M059J (cell line): ENCODE data around the gene NGRN. TPM values are rescaled to one million over a fixed set of nuclear protein-coding genes. Genes with fewer than 3 reads are reported as not detected.
"Not testable (repeated sequence)": the region's sequence is repeated elsewhere in the genome, so short reads cannot be mapped to it uniquely, and the experiment has no call there.

Source experiments
- DNase-seq: peaks from one replicate; pipeline ENCODE4 v3.0.0-alpha.2; 2012; ENCODE audit warnings: low read depth
- total RNA-seq: library from RNA; depleted of rRNA; stranded (reverse); fragments of >200 nt; shearing (Covaris generic); gene quantifications from 2 replicates; pipeline ENCODE4 v1.2.3, GENCODE V29; 2014

The NGRN gene
- total RNA-seq, 1 experiment from 2014 or later, result 101 TPM

DNA sequence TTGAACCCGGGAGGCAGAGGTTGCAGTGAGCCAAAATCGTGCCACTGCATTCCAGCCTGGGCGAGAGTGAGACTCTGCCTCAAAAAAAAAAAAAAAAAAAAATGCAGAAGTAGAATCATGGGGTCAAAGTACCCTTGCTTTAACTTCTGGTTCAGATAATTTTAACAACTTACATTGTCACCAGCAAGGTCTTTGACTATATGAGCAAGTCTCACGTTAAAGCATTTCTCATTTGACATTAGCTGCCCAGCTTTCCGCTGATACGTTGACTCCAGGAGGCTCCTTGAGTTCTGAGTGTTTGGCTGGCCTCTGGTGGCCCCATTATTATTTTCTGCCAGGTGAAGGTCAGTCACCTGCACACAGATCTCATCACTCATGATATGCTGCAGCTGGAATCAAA is 16.2 kb downstream of the NGRN start:
- not testable (repeated sequence) for DNase-seq

- DNase-seq, result peak; percentile 60
Observed at GRCh38 chr15:90286678-90287077, 21.2 kb downstream of the NGRN start.

DNA sequence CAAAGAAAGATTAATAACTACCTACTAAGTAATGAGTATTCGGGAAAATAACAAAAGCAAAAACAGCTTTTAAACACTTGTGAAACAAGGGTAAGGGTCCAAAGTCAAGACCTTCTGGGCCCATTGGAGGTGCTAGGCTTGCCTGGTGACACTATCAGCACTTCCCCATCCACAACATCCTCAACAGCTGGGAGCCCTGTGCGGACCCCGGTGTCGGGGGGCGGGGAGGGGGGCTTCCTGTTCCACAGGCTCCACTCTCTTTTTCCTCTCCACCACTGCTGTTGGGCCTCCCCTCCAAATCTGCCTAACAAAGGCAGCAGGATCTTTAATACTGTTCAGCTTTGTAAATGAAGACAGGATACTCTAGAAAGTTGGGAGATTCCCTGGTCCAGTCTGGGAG is 21.6 kb downstream of the NGRN start:
- no peak for DNase-seq

DNA sequence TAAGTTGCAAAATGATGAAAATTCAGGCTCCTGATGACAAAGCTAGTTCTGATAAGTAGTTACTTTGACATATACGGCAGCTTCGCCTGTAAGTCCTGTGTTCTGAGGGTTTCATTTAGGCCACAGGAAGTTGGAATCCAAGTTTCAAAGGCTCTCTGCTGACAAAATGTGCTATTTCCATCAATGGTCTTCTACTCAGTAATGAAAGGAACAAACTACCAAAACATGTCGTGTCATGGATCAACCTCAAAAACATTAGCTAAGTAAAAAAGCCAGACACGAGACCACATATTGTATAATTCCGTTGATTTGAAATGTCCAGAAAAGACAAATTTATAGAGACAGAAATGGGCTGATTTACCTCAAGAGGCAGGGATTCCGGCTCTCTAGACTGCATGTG is 22.5 kb downstream of the NGRN start:
- no peak for DNase-seq

- DNase-seq, result peak; percentile 44
Observed at GRCh38 chr15:90291679-90292356, 26.3 kb downstream of the NGRN start.

GRCh38 chr15:90293040-90293810 is 27.8 kb downstream of the NGRN start:
- DNase-seq, result peak; percentile 71

DNA sequence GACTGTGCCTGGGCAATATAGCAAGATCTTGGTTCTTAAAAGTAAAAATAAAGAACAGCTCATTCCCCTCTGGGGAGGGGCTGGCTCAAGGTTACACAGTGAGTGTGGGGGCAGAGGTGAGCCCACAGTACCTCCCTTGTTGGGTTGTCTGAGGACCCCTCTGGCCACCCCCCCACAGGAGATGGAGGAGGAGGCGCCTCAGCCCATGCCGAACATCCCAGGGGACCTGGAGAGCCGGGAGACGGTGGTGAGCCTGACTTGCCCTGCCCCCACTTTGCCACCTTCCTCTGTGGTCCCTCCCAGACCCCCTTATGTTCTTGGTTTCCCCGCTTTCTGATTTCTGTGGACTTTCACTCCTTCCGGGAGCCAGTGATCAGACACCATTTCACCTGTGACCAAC is 28.7 kb downstream of the NGRN start:
- DNase-seq, result no peak

- DNase-seq, result no peak
Observed at GRCh38 chr15:90294601-90295269, 29.3 kb downstream of the NGRN start.

DNA sequence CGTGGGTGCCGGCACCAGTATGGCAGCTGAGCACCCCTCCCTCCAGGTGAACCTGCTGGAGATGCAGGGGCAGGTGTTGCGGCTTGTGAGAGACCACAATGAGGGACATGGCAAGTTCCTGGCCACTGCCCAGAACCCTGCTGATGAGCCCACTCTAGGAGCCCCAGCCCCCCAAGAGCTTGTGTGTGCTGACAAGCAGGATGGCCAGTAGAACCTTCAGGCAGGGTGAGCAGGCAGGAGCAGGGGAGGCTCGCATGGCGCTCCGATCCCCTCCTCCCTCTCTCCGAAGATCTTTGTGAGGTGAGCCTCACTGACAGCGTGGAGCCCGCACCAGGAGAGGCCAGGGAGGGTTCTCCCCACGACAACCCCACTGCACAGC is 29.8 kb downstream of the NGRN start:
- DNase-seq, result no peak

DNA sequence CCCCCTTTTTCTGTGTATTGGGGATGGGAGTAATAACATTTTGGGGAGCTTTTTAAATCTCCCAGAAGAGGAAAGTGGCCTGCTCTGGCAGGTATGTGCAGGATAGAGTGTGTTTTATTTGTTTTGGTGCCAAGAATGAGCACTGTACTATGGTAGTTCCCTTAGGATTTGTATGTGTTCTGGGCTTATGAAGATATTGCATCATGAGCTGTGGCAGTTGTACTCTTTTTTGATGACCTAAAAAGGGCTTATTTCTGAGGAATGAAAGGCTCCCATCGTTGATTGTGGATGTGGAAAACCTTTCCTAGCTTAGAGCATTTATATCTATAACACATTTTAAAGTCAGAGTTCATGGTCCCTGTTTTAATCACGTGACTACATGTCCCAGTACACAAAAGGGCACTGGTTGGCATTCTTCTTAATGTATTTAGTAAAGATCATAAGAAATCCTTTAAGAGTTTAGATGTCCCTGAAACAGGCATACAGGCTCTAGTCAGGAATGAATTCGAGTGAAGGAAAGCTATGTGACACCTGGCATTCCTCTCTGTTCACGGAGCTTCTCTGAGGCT is 30.9 kb downstream of the NGRN start:
- DNase-seq, result not testable (repeated sequence)

DNA sequence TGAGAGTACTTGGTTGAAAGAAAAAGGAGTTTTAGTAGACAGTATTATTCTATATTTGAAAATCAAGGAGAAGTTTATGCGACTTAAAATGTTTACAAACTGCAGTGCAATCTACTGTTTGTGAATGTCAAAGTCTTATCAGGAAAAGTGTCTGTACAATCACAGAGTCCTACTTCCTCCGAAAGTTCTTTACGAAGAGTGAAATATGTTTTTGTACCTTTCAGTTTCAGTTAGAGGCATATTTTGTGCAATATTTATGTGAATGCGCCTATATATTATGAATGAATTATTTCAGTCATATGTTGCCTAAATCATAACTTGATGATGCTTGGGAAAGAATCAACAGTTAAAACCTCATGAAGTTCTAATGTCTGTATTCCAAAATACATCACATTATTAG is 31.5 kb downstream of the NGRN start:
- no peak for DNase-seq

DNA sequence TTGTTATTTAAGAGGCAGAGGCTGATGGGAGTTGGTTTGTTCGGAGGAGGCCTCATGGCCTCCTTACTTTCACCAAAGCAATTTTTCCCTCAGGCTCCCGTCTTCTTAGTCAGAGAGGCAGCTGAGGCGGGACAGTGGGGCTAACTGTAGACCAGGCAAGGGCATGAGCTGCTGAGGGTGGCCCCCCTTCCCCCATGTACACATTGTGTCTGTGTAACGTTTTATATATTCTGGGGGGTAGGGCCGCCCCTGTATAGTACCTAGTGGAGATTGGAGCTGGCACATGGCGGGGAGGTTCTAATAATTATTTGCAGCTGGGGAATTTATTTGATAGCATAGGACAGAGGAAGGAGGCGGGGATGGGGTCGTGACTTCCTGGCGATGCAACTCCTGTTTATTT is 35.1 kb downstream of the NGRN start:
- no peak for DNase-seq

DNA sequence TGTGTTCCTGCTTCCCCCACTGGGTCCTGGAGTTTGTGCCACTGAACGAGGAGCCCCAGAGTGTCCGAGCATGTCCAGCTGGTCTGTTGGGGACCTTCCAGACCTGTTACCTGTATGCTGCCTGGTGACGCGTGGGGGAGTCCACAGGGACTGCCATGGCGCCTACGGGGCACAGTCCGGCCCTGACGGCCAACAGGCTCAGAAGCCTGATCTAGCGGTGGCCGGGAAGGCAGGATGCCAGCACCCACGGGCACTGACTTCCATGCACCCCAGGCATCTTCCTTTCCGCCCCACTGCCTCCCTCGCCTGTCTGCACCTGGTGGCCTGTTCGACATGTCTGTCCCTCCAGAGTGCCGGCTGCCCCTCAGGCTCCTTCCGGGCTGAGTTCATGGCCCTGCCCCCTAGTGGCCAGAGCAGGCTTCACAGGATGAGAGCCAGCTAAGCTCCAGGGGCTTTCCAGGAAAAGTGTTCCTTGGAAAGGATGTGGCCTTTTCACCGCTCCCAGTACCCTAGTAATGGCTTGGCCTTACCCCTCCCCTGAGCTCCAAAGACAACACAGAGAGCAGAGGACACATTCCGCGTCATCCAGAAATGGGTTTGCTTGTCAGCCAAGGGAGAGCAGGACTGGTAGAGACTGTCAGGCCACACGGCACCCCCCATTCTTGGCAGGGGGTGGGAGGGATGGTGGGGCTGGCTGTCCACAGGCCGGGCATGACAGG is 35.7 kb downstream of the NGRN start:
- DNase-seq, result peak; percentile 9

- no peak for DNase-seq
Observed at GRCh38 chr15:90301707-90302300, 36.3 kb downstream of the NGRN start.

GRCh38 chr15:90305355-90305754 is 39.9 kb downstream of the NGRN start:
- DNase-seq, result not testable (repeated sequence)

DNA sequence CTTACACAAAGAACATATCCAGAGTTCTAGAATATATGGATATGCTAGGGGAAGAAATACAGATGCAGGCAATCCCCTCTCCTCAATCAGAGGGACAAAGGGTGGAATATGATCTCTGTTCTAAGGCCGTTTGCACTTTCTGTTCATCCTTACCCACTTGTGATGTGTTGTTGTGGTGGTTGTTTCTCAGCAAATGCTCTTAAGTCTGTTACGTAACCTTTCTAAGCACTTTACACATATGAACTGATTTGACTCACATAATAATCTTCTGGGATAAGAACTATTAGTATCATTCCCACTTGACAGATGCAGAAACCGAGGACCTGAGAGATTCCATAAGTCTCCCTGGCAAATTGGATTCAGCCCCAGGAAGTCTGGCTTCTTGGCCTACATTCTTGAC is 40.5 kb downstream of the NGRN start:
- DNase-seq, result no peak

DNA sequence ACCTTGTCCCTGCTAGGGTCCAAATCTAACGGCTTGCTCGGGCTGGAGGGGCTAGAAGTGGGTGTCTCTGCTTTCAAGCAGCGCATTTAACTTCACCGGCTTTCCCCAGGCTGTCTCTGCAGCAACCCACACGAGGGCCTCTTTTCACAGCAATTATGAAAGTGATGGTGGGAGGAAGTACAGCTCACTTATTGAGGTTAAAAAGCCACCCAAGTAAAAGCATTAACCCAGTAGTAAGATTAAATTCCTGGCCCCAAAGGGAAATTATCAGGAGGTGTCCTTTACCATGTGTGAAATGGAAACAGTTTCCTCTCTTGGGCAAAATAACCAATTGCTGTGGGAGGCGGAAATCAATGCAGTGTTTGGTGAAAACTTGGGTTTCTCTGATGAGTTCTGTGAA is 41.1 kb downstream of the NGRN start:
- DNase-seq, result no peak

DNA sequence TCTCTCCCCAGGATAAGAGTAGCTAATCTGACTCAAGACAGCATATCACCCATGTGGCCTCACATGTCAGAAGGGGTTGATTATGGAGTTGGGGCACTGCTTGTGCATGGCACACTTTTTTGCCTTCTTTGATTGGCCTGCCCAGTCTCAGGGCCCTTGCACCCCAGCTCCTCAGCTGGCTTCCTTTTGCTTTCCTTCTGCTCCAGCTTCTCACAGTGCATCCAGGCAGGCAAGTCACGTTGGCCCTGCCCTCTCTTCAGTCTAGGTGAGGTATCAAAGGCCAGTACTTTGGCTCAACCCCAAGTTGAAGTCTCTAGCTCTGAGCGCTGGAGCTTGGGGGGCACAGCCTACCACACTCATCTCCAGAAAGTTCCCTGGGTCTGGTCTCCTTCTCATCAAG is 42.2 kb downstream of the NGRN start:
- no peak for DNase-seq

DNA sequence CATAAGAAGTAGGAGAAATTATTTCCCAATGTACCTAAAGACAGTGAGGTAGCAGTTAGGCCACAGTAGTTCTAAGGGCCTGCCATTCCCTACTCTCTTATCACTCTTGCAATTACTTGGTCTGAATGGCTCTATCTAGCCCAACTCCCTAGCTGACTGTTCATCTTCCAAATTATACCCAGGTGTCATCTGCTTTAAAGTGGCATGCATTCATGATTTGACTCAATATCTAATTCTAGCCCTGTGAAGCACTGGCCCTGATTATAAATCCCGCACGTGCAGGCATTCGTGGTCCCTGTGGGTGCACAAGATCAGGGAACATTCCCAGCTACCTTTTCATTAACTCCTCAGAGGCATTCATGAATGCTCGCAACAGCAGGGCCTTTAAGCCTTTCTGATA is 43.5 kb downstream of the NGRN start:
- no peak for DNase-seq

DNA sequence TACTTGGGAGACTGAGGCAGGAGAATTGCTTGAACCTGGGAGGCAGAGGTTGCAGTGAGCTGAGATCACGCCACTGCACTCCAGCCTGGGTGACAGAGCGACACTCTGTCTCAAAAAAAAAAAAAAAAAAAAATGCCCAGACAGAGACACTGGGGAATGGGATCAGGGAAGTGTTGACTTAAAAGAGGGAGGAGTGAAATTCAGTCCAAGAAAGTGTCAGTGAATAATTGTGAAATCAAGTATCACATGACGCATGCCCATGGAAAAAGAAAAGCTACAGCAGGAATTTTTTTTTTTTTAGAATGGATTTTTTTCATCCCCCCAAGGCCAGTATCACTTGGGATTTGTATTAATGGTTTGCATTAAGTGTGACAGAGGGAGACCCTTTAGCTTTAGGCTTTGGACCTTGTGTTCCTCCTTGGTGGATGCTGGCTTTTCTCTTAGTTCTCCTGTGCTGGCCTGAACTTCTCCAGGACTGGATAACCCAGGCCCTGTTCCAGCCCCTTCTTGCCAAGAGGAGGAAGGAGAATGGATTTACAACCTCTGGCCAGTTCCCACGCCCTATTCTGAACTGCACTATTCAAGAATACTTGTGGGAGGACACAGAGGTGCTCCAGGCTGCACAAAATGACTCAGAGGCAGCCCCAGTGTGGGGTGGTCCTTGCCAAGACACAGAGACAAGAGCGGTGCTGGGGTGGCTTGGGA is 50.0 kb downstream of the NGRN start:
- peak; percentile 58 for DNase-seq

DNA sequence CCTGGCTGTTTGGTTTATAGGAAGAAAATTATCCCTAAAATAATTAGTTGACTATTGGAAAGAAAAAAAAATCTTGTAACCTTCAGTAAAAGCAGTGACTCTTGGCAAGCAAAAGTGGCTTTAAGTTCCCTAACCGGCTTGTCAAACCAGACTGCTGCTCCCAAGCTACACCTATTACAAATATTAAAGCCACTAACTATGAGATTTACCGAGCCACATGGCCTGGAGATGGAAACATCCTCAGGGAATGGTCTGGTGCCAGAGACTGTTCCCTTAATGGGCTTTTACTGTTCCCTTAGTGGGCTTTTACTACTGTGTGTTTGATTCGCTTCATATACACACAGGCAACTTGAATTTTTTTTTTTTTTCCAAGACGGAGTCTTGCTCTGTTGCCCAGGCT is 50.7 kb downstream of the NGRN start:
- no peak for DNase-seq
